ENCODE measurements around the gene TM2D3.

The TM2D3 gene

DNA sequence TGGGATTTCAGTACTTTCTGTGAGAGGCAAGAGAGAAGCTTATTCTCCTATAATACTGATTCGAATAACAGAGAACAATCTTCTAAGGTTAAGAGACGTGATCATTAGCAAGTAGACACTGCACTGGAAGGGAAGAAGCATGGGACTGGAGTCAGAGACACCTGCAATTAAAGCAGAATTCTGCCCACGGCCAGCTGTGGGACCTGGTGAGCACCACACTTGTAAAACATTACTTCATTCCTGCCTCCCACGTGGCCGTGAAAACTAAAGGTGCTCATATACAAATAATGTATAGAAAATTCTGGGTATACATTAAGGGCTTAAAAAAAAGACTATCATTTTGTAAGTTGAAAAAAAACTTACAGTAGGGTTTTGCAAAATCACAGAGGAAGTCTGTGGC is 2.0 kb downstream of the TM2D3 start:
- H3K27ac ChIP-seq (replicated peaks): no peak overlapping the region
- H3K4me3 ChIP-seq (replicated peaks; ENCODE audit: insufficient read depth, low read length): no peak overlapping the region
- DNase-seq (ENCODE audit: low read depth in 1 of 2, low spot score in 1 of 2): no peak
- H3K27me3 ChIP-seq (ENCODE audit: insufficient read depth, poor library complexity, severe bottlenecking): no peaks in the 10 kb centered on the region
- no peak for TF ChIP-seq POLR2AphosphoS5 (IDR thresholded peaks at IDR 0.05; ENCODE audit: low read depth)
- TF ChIP-seq SPI1 (IDR thresholded peaks at IDR 0.05; ENCODE audit: borderline replicate concordance, low read depth): peak; percentile 33; the same call in 1 of the 2 replicates
- no peak for TF ChIP-seq REST (IDR thresholded peaks at IDR 0.05; ENCODE audit: insufficient replicate concordance, low read depth)
- TF ChIP-seq, protein P1, sequence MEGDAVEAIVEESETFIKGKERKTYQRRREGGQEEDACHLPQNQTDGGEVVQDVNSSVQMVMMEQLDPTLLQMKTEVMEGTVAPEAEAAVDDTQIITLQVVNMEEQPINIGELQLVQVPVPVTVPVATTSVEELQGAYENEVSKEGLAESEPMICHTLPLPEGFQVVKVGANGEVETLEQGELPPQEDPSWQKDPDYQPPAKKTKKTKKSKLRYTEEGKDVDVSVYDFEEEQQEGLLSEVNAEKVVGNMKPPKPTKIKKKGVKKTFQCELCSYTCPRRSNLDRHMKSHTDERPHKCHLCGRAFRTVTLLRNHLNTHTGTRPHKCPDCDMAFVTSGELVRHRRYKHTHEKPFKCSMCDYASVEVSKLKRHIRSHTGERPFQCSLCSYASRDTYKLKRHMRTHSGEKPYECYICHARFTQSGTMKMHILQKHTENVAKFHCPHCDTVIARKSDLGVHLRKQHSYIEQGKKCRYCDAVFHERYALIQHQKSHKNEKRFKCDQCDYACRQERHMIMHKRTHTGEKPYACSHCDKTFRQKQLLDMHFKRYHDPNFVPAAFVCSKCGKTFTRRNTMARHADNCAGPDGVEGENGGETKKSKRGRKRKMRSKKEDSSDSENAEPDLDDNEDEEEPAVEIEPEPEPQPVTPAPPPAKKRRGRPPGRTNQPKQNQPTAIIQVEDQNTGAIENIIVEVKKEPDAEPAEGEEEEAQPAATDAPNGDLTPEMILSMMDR (IDR thresholded peaks at IDR 0.05; ENCODE audit: insufficient read depth, low read length): no peak
- no peak for TF ChIP-seq GABPA (IDR thresholded peaks at IDR 0.05; ENCODE audit: low read depth)

GRCh38 chr15:101648356-101648755 is 3.8 kb downstream of the TM2D3 start:
- Histone ChIP-seq H3K4me3 (replicated peaks; ENCODE audit: insufficient read depth, low read length) (no peak overlapping the region), H3K27me3 (ENCODE audit: insufficient read depth, poor library complexity, severe bottlenecking) (no peaks in the 10 kb centered on the region), H3K27ac (replicated peaks) (no peak overlapping the region)
- no peak for DNase-seq (ENCODE audit: low read depth in 1 of 2, low spot score in 1 of 2)
- no peak for TF ChIP-seq GABPA (IDR thresholded peaks at IDR 0.05; ENCODE audit: low read depth)
- TF ChIP-seq, protein P1 (IDR thresholded peaks at IDR 0.05; ENCODE audit: insufficient read depth, low read length): no peak
- TF ChIP-seq SPI1 (IDR thresholded peaks at IDR 0.05; ENCODE audit: borderline replicate concordance, low read depth): no peak
- no peak for TF ChIP-seq REST (IDR thresholded peaks at IDR 0.05; ENCODE audit: insufficient replicate concordance, low read depth)
- TF ChIP-seq POLR2AphosphoS5 (IDR thresholded peaks at IDR 0.05; ENCODE audit: low read depth): no peak

GRCh38 chr15:101647251-101647650 is 4.9 kb downstream of the TM2D3 start:
- no peaks in the 10 kb centered on the region for H3K27me3 ChIP-seq (ENCODE audit: insufficient read depth, poor library complexity, severe bottlenecking)
- no peak overlapping the region for H3K4me3 ChIP-seq (replicated peaks; ENCODE audit: insufficient read depth, low read length)
- TF ChIP-seq, protein P1 (IDR thresholded peaks at IDR 0.05; ENCODE audit: insufficient read depth, low read length): no peak
- no peak for TF ChIP-seq REST (IDR thresholded peaks at IDR 0.05; ENCODE audit: insufficient replicate concordance, low read depth)
- no peak for TF ChIP-seq GABPA (IDR thresholded peaks at IDR 0.05; ENCODE audit: low read depth)
- TF ChIP-seq POLR2AphosphoS5 (IDR thresholded peaks at IDR 0.05; ENCODE audit: low read depth): no peak
- no peak for TF ChIP-seq SPI1 (IDR thresholded peaks at IDR 0.05; ENCODE audit: borderline replicate concordance, low read depth)
- no peak overlapping the region for H3K27ac ChIP-seq (replicated peaks)
- no peak for DNase-seq (ENCODE audit: low read depth in 1 of 2, low spot score in 1 of 2)

All from HL-60 (cell line).